GM12878 (cell line): ENCODE measurements around the gene ZBTB24.

Experiments used
- CREB1 ChIP-seq: IDR thresholded peaks from 2 replicates; pipeline ENCODE4 v1.6.1; 2012; ENCODE audit warnings: low read depth, mild to moderate bottlenecking, inconsistent platforms
- CTCF ChIP-seq, 3 experiments: IDR thresholded peaks in 2 of 3; conservative IDR thresholded peaks in 1 of 3; 2 replicates each; pipeline ENCODE4 v1.5.1; 2011; ENCODE audit warnings: low read depth in 3 of 3, low read length in 3 of 3, mild to moderate bottlenecking in 3 of 3, control low read depth in 2 of 3, moderate library complexity in 2 of 3, inconsistent platforms in 1 of 3, mixed read lengths in 1 of 3; ENCODE audit not compliant: control insufficient read depth in 2 of 3, insufficient read depth in 1 of 3; ENCODE audit errors: extremely low read depth in 1 of 3
- E4F1 ChIP-seq: fragments of 450-650 bp; IDR thresholded peaks from 2 replicates; pipeline ENCODE4 v1.6.1; 2018; ENCODE audit warnings: borderline replicate concordance, mild to moderate bottlenecking; ENCODE audit not compliant: partially characterized antibody
- ETV6 ChIP-seq, 2 experiments: fragments of 450-650 bp in 1 of 2; IDR thresholded peaks in 1 of 2; conservative IDR thresholded peaks in 1 of 2; 2 replicates each; pipeline ENCODE4 v1.6.1; 2014; ENCODE audit warnings: antibody characterized with exemption in 1 of 2, borderline replicate concordance in 1 of 2, low read depth in 1 of 2, mild to moderate bottlenecking in 1 of 2, moderate library complexity in 1 of 2
- EZH2 ChIP-seq: IDR thresholded peaks from 2 replicates; pipeline ENCODE4 v1.6.1; 2012; ENCODE audit warnings: low read depth, mild to moderate bottlenecking, control low read depth, inconsistent platforms, low read length, borderline replicate concordance; ENCODE audit not compliant: control insufficient read depth
- HDAC2 ChIP-seq: fragments of 200-600 bp; sonication (generic); IDR thresholded peaks from 2 replicates; pipeline ENCODE4 v1.6.1; 2017
- KAT2A ChIP-seq: conservative IDR thresholded peaks from 2 replicates; pipeline ENCODE4 v1.6.1; 2011; ENCODE audit warnings: low read depth, low read length; ENCODE audit not compliant: control insufficient read depth
- NFYA ChIP-seq: IDR thresholded peaks from 2 replicates; pipeline ENCODE4 v1.6.1; 2011; ENCODE audit warnings: low read depth, mild to moderate bottlenecking, low read length, improper control_type of control experiment, borderline replicate concordance
- REST ChIP-seq: IDR thresholded peaks from 2 replicates; pipeline ENCODE4 v1.6.1; 2012; ENCODE audit warnings: mild to moderate bottlenecking, low read depth, low read length
- TAF1 ChIP-seq: IDR thresholded peaks from 2 replicates; pipeline ENCODE4 v1.6.1; 2011; ENCODE audit warnings: mild to moderate bottlenecking, low read depth, low read length, borderline replicate concordance
- USF2 ChIP-seq: IDR thresholded peaks from 2 replicates; pipeline ENCODE4 v1.6.1; 2011; ENCODE audit warnings: low read depth, low read length, improper control_type of control experiment, borderline replicate concordance
- ZSCAN29 ChIP-seq: fragments of 450-650 bp; IDR thresholded peaks from 2 replicates; pipeline ENCODE4 v1.6.1; 2017; ENCODE audit warnings: mild to moderate bottlenecking, moderate library complexity

- TF ChIP-seq TAF1 (no peak), EZH2 (no peak), USF2 (no peak), CTCF (IDR thresholded peaks at IDR 0.05 in 2 of 3, conservative IDR thresholded peaks at IDR 0.05 in 1 of 3; ENCODE audit: control insufficient read depth in 2 of 3, extremely low read depth in 1 of 3, insufficient read depth in 1 of 3, low read depth in 3 of 3, low read length in 3 of 3) (no peak), KAT2A (no peak), E4F1 (no peak), ZSCAN29 (no peak), ETV6 (conservative IDR thresholded peaks at IDR 0.05 in 1 of 2, IDR thresholded peaks at IDR 0.05 in 1 of 2; ENCODE audit: borderline replicate concordance in 1 of 2, low read depth in 1 of 2) (no peak), HDAC2 (no peak), REST (no peak), NFYA (no peak), CREB1 (no peak)
Measured at GRCh38 chr6:109446541-109446940, 36.5 kb downstream of the ZBTB24 start.
